ENCODE measurements around the gene ARHGAP45.

Gene ARHGAP45

DNA sequence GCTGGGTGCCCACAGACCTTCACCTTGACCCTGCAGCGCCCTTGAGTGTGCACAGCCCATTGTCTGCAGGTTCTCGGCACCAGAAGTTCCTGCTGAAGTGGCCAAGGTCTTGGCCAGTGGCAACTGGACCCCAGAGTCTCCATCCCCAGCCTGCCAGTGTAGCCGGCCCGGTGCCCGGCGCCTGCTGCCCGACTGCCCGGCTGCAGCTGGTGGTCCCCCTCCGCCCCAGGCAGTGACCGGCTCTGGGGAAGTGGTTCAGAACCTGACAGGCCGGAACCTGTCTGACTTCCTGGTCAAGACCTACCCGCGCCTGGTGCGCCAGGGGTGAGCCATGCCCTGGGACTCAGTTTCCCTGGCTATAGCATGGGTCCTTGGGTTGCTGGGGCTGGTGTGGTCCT, 11.9 kb upstream of the ARHGAP45 start:
- Mint-ChIP-seq H3K4me1 (ENCODE audit: low read depth) (peaks cover 13% of the 10 kb centered on the region), H3K36me3 (ENCODE audit: low read depth) (peaks cover 85% of the 10 kb centered on the region), H3K4me3 (no peak overlapping the region), H3K9me3 (peaks cover 7% of the 10 kb centered on the region), H3K27ac (no peak overlapping the region), H3K27me3 (no peaks in the 10 kb centered on the region)
- intact Hi-C loops (cut with micrococcal nuclease): no loop called here

DNA sequence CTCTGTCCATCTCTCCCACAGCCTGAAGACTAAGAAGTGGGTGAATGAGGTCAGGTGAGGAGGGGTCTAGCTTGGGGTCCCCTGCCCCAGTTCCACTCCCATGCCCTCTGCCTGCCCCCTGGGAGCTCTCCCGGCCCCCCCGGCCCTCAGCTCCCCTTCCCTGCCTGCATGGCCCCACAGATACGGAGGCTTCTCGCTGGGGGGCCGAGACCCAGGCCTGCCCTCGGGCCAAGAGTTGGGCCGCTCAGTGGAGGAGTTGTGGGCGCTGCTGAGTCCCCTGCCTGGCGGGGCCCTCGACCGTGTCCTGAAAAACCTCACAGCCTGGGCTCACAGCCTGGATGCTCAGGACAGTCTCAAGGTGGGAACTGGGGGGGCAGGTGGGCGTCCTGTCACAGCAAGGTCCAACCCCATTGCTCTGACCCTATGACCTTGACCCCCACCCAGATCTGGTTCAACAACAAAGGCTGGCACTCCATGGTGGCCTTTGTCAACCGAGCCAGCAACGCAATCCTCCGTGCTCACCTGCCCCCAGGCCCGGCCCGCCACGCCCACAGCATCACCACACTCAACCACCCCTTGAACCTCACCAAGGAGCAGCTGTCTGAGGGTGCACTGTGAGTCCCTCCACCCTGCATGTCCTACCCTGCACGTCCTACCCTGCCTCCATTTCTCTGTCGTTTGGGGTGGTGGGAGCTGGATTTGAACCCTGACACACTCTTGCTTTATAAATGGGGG, 10.9 kb upstream of the ARHGAP45 start:
- no peaks in the 10 kb centered on the region for H3K27me3 Mint-ChIP-seq
- H3K9me3 Mint-ChIP-seq: peaks cover 7% of the 10 kb centered on the region
- H3K27ac Mint-ChIP-seq: no peak overlapping the region
- H3K4me1 Mint-ChIP-seq (ENCODE audit: low read depth): peaks cover 13% of the 10 kb centered on the region
- H3K4me3 Mint-ChIP-seq: no peak overlapping the region
- intact Hi-C loops (cut with micrococcal nuclease): no loop called here
- peaks cover 78% of the 10 kb centered on the region for H3K36me3 Mint-ChIP-seq (ENCODE audit: low read depth)

DNA sequence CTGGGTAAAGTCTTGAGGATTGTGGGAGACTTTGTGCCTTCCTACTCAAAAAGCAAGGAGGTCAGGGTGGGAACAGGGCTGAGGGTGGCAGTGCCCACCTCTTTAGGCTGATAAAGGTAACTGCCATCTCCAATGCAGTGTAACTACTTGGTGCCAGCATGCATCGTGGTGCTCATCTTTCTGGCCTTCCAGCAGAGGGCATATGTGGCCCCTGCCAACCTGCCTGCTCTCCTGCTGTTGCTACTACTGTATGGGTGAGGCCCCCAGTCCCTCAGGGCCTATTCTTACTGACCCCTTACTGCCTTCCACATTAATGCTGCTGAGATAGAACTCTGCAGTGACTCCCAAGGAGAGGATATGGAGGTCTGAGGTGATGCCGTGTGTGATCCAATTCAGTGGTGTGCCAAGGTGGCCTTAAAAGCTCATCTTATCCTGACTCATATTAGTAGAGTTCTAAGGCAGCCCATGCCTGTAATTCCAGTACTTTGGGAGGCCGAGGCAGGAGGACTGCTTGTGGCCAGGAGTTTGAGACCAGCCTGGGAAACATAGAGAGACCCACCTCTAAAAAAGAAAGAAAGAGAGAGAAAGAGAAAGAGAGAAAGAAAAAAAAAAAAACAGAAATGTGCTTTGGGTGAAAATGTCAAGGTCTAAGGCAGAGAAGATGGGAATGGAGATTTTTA, 9.7 kb upstream of the ARHGAP45 start:
- no peak overlapping the region for H3K4me3 Mint-ChIP-seq
- peaks cover 5% of the 10 kb centered on the region for H3K4me1 Mint-ChIP-seq (ENCODE audit: low read depth)
- H3K36me3 Mint-ChIP-seq (ENCODE audit: low read depth): peaks cover 80% of the 10 kb centered on the region
- H3K27ac Mint-ChIP-seq: no peak overlapping the region
- H3K27me3 Mint-ChIP-seq: no peaks in the 10 kb centered on the region
- H3K9me3 Mint-ChIP-seq: peaks cover 7% of the 10 kb centered on the region
- intact Hi-C loops (cut with micrococcal nuclease): no loop called here

DNA sequence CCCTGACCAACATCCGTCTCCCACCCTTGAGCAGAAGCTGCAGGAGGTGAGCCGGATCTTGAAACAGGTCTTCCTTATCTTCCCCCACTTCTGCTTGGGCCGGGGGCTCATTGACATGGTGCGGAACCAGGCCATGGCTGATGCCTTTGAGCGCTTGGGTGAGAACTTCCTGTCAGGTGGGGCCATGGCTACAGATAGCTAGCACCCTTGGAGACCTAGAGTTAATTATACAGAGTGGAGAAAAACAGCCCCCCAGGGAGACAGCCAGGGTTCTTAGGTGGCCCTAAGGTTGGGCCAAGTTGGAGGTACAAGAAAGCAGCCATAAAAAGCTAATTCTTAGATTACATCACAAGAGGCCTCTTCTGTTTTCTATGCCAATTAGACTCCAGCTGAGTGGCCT, 8.9 kb upstream of the ARHGAP45 start:
- intact Hi-C loops (cut with micrococcal nuclease): no loop called here
- H3K4me3 Mint-ChIP-seq: no peak overlapping the region
- peaks cover 6% of the 10 kb centered on the region for H3K4me1 Mint-ChIP-seq (ENCODE audit: low read depth)
- peaks cover 76% of the 10 kb centered on the region for H3K36me3 Mint-ChIP-seq (ENCODE audit: low read depth)
- no peaks in the 10 kb centered on the region for H3K27me3 Mint-ChIP-seq
- no peak overlapping the region for H3K27ac Mint-ChIP-seq
- H3K9me3 Mint-ChIP-seq: peaks cover 7% of the 10 kb centered on the region

DNA sequence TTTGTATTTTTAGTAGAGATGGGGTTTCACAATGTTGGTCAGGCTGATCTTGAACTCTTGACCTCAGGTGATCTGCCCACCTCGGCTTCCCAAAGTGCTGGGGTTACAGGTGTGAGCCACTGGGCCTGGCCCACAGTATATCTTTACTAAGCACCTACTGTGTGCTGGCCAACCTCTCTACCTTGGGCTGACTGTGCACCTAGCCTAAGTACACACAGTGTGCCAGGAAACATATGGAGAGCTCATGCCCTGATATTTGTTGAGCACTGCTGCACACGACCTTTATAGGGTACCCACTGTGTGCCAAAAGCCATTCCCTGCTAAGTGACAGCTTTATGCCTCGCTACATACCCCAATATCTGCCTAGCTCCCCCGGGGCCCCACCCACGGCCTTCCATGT, 6.3 kb upstream of the ARHGAP45 start:
- H3K4me3 Mint-ChIP-seq: no peak overlapping the region
- peaks cover 4% of the 10 kb centered on the region for H3K27me3 Mint-ChIP-seq
- H3K9me3 Mint-ChIP-seq: peaks cover 7% of the 10 kb centered on the region
- H3K27ac Mint-ChIP-seq: no peak overlapping the region
- intact Hi-C loops (cut with micrococcal nuclease): no loop called here
- H3K4me1 Mint-ChIP-seq (ENCODE audit: low read depth): peaks cover 32% of the 10 kb centered on the region
- H3K36me3 Mint-ChIP-seq (ENCODE audit: low read depth): peaks cover 57% of the 10 kb centered on the region

DNA sequence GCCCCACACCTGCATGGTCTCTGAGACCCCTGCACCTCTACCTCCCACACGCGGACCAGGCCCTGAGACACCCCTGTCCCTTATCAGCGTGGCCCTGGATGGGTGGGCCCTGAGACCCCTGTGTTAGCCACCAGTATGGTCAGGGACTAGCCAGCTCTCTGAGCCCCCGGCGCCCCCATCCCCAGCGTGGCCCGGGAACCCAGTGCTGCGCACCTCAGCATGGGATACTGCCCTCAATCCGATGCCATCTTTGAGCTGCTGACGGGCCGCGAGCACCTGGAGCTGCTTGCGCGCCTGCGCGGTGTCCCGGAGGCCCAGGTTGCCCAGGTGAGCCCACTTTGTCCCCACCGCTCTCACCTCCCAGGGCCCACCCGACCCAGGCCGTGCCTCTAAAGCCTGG, 5.0 kb upstream of the ARHGAP45 start:
- Mint-ChIP-seq H3K27ac (no peak overlapping the region), H3K36me3 (ENCODE audit: low read depth) (peaks cover 44% of the 10 kb centered on the region), H3K9me3 (peaks cover 7% of the 10 kb centered on the region), H3K27me3 (peaks cover 4% of the 10 kb centered on the region), H3K4me3 (no peak overlapping the region), H3K4me1 (ENCODE audit: low read depth) (peaks cover 37% of the 10 kb centered on the region)
- intact Hi-C loops (cut with micrococcal nuclease): no loop called here

DNA sequence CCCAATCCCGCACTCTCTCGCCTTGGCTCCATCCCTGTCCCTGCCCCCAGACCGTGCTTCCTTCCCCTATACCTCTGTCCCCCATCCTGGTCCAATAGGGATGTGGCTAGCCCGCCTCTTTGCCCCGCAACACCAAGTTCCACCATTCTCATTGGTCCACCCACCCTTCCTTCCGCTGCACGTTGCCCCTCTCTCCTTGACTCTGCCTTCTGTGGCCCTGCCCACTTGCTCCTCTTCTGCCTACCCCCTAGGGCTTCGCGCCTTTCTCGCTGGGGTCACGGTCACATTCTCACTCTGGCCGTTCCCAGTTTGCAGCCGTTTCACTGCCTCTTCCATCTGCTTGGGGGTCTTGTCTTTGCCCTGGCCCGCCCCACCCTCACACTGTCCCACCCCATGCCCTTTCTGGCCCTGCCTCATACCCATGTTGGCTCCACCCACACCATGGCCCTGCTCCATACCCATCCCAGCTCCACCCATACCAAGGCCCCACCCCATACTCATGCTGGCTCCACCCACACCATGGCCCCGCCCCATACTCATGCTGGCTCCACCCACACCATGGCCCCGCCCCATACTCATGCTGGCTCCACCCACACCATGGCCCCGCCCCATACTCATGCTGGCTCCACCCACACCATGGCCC, 4.5 kb upstream of the ARHGAP45 start:
- Mint-ChIP-seq H3K27ac (no peak overlapping the region), H3K4me3 (no peak overlapping the region), H3K27me3 (peaks cover 4% of the 10 kb centered on the region), H3K4me1 (ENCODE audit: low read depth) (peaks cover 34% of the 10 kb centered on the region), H3K9me3 (peaks cover 7% of the 10 kb centered on the region), H3K36me3 (ENCODE audit: low read depth) (peaks cover 42% of the 10 kb centered on the region)
- intact Hi-C loops (cut with micrococcal nuclease): no loop called here

DNA sequence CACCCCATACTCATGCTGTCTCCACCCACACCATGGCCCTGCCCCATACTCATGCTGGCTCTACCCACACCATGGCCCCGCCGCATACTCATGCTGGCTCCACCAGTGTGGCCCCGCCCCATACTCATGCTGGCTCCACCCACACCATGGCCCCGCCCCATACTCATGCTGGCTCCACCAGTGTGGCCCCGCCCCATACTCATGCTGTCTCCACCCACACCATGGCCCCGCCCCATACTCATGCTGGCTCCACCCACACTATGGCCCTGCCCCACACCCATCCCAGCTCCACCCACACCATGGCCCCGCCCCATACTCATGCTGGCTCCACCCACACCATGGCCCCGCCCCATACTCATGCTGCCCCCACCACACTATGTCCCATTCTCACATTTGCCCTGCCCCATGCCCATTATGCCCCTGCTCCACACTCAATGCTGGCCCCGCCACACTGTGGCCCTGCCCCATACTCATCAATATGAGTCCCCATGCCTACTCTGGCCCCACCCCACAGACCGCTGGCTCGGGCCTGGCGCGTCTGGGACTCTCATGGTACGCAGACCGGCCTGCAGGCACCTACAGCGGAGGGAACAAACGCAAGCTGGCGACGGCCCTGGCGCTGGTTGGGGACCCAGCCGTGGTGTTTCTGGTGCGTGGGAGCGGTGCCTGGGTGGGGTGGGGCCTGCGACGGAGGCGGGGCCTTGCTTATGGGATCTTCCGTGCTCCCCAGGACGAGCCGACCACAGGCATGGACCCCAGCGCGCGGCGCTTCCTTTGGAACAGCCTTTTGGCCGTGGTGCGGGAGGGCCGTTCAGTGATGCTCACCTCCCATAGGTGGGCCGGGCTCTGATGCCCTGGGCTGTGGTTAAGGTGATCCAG, 3.7 kb upstream of the ARHGAP45 start:
- Mint-ChIP-seq H3K4me3 (no peak overlapping the region), H3K4me1 (ENCODE audit: low read depth) (peaks cover 34% of the 10 kb centered on the region), H3K27me3 (peaks cover 4% of the 10 kb centered on the region), H3K9me3 (no peaks in the 10 kb centered on the region), H3K36me3 (ENCODE audit: low read depth) (peaks cover 42% of the 10 kb centered on the region), H3K27ac (peak overlapping the region; percentile 41)
- intact Hi-C loops (cut with micrococcal nuclease): no loop called here

DNA sequence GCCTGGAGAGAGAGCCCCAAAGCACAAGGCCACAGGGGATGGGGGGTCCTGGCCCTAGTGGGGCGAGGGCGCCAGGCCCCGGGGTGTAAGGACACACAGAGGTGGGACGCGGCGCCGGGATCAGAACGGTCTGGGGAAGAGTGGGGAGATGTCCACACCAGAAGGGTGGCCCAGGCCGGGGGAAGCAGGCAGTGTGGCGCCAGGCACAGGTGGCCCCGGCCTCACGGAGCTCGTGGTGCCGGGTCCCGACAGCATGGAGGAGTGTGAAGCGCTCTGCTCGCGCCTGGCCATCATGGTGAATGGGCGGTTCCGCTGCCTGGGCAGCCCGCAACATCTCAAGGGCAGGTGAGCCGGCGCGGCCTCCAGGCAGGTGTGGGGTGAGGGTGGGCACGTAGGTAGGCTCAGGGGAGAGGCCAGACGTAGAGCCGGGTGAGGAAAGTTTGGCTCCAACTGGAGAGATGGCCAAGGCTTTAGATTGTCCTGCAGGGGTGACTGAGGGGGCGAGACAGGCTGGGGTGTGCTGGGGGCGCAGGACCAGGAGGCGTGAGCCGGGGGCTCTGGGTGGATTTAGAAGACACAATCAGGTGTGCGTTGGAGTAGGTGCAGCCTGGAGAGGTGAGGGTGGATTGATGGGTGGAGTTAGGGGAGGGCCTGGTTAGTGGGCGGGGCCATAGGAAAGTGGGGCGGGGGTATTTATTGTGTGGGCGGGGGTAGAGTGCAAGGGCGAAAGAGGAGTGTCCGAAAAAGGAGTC, 2.9 kb upstream of the ARHGAP45 start:
- peaks cover 4% of the 10 kb centered on the region for H3K27me3 Mint-ChIP-seq
- H3K27ac Mint-ChIP-seq: peak overlapping the region; percentile 41
- H3K36me3 Mint-ChIP-seq (ENCODE audit: low read depth): peaks cover 44% of the 10 kb centered on the region
- no peaks in the 10 kb centered on the region for H3K9me3 Mint-ChIP-seq
- peak overlapping the region; percentile 44 for H3K4me3 Mint-ChIP-seq
- H3K4me1 Mint-ChIP-seq (ENCODE audit: low read depth): peaks cover 42% of the 10 kb centered on the region
- intact Hi-C loops (cut with micrococcal nuclease): no loop called here

DNA sequence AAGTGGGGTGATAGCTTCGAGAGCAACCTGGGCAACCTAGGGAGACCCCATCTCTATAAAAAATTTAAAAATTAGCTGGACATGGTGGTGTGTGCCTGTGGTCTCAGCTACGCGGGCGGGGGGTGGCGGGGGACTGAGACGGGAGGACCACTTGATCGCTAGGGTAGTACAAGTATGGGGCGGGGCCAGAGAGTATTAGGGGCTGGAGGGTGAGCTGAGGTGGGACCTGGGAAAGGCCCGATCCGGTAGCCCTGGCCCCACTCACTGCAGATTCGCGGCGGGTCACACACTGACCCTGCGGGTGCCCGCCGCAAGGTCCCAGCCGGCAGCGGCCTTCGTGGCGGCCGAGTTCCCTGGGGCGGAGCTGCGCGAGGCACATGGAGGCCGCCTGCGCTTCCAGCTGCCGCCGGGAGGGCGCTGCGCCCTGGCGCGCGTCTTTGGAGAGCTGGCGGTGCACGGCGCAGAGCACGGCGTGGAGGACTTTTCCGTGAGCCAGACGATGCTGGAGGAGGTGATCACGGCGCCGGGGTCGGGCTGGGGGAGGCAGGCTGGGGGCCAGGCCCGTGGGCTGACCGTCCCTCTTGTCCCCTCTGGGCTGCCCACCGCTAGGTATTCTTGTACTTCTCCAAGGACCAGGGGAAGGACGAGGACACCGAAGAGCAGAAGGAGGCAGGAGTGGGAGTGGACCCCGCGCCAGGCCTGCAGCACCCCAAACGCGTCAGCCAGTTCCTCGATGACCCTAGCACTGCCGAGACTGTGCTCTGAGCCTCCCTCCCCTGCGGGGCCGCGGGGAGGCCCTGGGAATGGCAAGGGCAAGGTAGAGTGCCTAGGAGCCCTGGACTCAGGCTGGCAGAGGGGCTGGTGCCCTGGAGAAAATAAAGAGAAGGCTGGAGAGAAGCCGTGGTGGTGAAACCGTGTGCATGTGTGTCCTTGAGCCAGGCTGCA, 2.0 kb upstream of the ARHGAP45 start:
- Mint-ChIP-seq H3K36me3 (ENCODE audit: low read depth) (peaks cover 47% of the 10 kb centered on the region), H3K27me3 (peaks cover 4% of the 10 kb centered on the region), H3K4me1 (ENCODE audit: low read depth) (peaks cover 47% of the 10 kb centered on the region), H3K9me3 (no peaks in the 10 kb centered on the region), H3K4me3 (no peak overlapping the region), H3K27ac (peak overlapping the region; percentile 41)
- intact Hi-C loops (cut with micrococcal nuclease): loop anchor here (5.0 kb wide), 2 partner anchors 37 to 43 kb away; partner anchors contain the start of genes GPX4, RNU6-2 and TMEM259

DNA sequence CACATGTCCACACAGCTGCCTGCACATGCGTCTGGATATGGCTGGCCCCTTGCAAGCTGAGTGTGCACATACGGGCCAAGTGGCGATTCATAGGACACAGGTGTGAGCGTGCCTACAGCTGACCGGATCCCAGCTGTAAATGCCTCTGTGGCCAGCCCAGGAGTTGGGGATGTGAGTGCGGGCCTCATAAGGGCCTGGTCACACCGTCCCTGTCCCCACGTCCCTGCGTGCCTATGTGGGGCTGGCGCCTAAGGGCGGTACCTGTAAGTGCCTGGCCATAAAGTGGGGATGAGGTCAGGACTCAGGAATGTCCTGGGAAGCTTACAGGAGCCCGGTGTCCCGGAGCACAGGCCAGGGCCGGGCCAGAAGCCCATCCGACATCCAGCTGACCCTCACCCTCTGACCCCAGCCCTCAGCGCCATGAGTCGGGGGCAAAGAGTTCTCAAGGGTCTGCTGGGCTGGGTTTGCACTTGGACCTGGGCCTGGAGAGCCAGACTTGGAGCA, 1.3 kb upstream of the ARHGAP45 start:
- H3K27ac Mint-ChIP-seq: peak overlapping the region; percentile 91
- peaks cover 54% of the 10 kb centered on the region for H3K36me3 Mint-ChIP-seq (ENCODE audit: low read depth)
- intact Hi-C loops (cut with micrococcal nuclease): loop anchor here (5.0 kb wide), 2 partner anchors 37 to 43 kb away; partner anchors contain the start of genes GPX4, RNU6-2 and TMEM259

DNA sequence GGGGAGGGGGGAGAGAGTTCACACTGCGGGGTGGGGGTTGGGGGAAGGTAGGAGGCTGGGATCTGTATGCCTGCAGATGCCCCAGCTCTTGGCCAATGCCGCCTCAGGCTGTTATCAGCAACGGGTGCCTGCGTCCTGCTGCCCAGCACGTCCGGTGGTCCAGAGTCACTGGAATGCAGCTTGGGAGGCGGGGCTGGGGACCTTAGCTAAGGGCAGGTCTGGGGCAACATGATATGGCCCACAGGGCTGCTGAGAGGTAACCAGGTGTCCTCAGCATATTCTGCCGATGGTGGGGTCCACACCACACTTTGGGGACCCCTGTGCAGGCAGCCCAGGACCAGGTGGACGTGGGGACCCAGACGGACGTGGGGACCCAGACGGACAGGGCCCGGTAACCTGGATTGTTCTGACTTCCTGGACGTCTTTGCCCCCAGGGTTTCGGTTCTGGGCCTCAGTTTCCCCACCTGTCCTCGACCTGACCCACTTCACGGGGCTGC, 668 bp upstream of the ARHGAP45 start:
- Mint-ChIP-seq H3K4me3 (peak overlapping the region; percentile 97), H3K9me3 (no peaks in the 10 kb centered on the region), H3K36me3 (ENCODE audit: low read depth) (peaks cover 58% of the 10 kb centered on the region), H3K27ac (peak overlapping the region; percentile 91), H3K27me3 (peaks cover 4% of the 10 kb centered on the region), H3K4me1 (ENCODE audit: low read depth) (peaks cover 47% of the 10 kb centered on the region)
- intact Hi-C loops (cut with micrococcal nuclease): loop anchor here (5.0 kb wide), 2 partner anchors 36 to 44 kb away; partner anchors contain the start of genes GPX4, RNU6-2 and TMEM259

More for the DNA sequence above, 1.3 kb upstream of the ARHGAP45 start:
- Mint-ChIP-seq H3K4me1 (ENCODE audit: low read depth) (peaks cover 47% of the 10 kb centered on the region), H3K9me3 (no peaks in the 10 kb centered on the region), H3K27me3 (peaks cover 4% of the 10 kb centered on the region), H3K4me3 (peak overlapping the region; percentile 54)

Measured in dendritic cell treated with granulocyte-macrophage colony-stimulating factor and Interleukin-4, amounts not matched to agents 40 ng/mL and 50 ng/mL, for 4 days (primary cell).